ENCODE measurements around the gene MRPS21.
A peak's percentile ranks its signal among the peaks of the same experiment; 100 is the strongest.

MRPS21 gene

GRCh38 chr1:150320667-150320978, 27.0 kb downstream of the MRPS21 start:
- H4K20me1 ChIP-seq: peaks cover 0 to 33% (median 11%) of the 10 kb centered on the region in 11 experiments; a peak in 12 of 22 replicates
- peaks cover 13 to 37% (median 24%) of the 10 kb centered on the region in 10 experiments for H3K4me1 ChIP-seq
- H3K36me3 ChIP-seq: peaks cover 13 to 31% (median 26%) of the 10 kb centered on the region in 11 experiments
- H3K4me2 ChIP-seq: peak overlapping the region; percentile 43 to 93 (median 69); a peak in 21 of 22 replicates
- peaks cover 0 to 5% (median 0%) of the 10 kb centered on the region in 11 experiments; a peak in 1 of 22 replicates for H3K9me3 ChIP-seq (replicated peaks in 1 of 11)
- no peaks in the 10 kb centered on the region for H3K27me3 ChIP-seq
- H3K27ac ChIP-seq: peak overlapping the region; percentile 78 to 94 (median 91)
- H3K9ac ChIP-seq: peak overlapping the region; percentile 88 to 96 (median 92)
- TF ChIP-seq Cebpa-rat (IDR thresholded peaks at IDR 0.05): no peak
- H3K4me3 ChIP-seq: peak overlapping the region; percentile 78 to 95 (median 88)

GRCh38 chr1:150321826-150322166, 28.1 kb downstream of the MRPS21 start:
- Histone ChIP-seq H3K27me3 (no peaks in the 10 kb centered on the region), H3K27ac (peak overlapping the region; percentile 78 to 94 (median 91)), H3K9ac (peak overlapping the region; percentile 88 to 96 (median 92)), H3K9me3 (replicated peaks in 1 of 11) (peaks cover 0 to 5% (median 0%) of the 10 kb centered on the region in 11 experiments; a peak in 1 of 22 replicates), H3K36me3 (peaks cover 25 to 43% (median 38%) of the 10 kb centered on the region in 11 experiments), H3K4me3 (peak overlapping the region; percentile 78 to 95 (median 88)), H3K4me2 (peak overlapping the region; percentile 63 to 94 (median 91)), H4K20me1 (peaks cover 0 to 43% (median 22%) of the 10 kb centered on the region in 11 experiments; a peak in 14 of 22 replicates), H3K4me1 (peaks cover 10 to 25% (median 17%) of the 10 kb centered on the region in 10 experiments)
- TF ChIP-seq Cebpa-rat (IDR thresholded peaks at IDR 0.05): no peak

GRCh38 chr1:150322310-150322709, 28.6 kb downstream of the MRPS21 start:
- Histone ChIP-seq H3K4me2 (peak overlapping the region; percentile 63 to 94 (median 91)), H3K27me3 (no peaks in the 10 kb centered on the region), H4K20me1 (peaks cover 0 to 48% (median 27%) of the 10 kb centered on the region in 11 experiments; a peak in 14 of 22 replicates), H3K4me1 (peaks cover 10 to 25% (median 17%) of the 10 kb centered on the region in 10 experiments), H3K36me3 (peaks cover 30 to 48% (median 43%) of the 10 kb centered on the region in 11 experiments), H3K27ac (peak overlapping the region; percentile 78 to 94 (median 91); a peak in 21 of 22 replicates), H3K4me3 (peak overlapping the region; percentile 78 to 95 (median 88)), H3K9ac (peak overlapping the region; percentile 88 to 96 (median 92)), H3K9me3 (replicated peaks in 1 of 11) (peaks cover 0 to 5% (median 0%) of the 10 kb centered on the region in 11 experiments; a peak in 1 of 22 replicates)
- TF ChIP-seq Cebpa-rat (IDR thresholded peaks at IDR 0.05): peak in 3 of 11 experiments; percentile 22 to 36 (median 25); a peak in 1 of 22 replicates

- Histone ChIP-seq H3K27ac (no peak overlapping the region), H3K27me3 (no peaks in the 10 kb centered on the region), H3K9ac (no peak overlapping the region), H4K20me1 (peaks cover 0 to 69% (median 36%) of the 10 kb centered on the region in 11 experiments; a peak in 15 of 22 replicates), H3K9me3 (replicated peaks in 1 of 11) (no peaks in the 10 kb centered on the region), H3K4me3 (no peak overlapping the region), H3K4me1 (no peaks in the 10 kb centered on the region), H3K4me2 (no peak overlapping the region), H3K36me3 (peaks cover 98 to 100% (median 99%) of the 10 kb centered on the region in 11 experiments)
- no peak for TF ChIP-seq Cebpa-rat (IDR thresholded peaks at IDR 0.05)
These were observed 39.1 kb downstream of the MRPS21 start for GRCh38 chr1:150332651-150333290.

GRCh38 chr1:150346316-150346715, 52.7 kb downstream of the MRPS21 start:
- Histone ChIP-seq H3K9me3 (replicated peaks in 1 of 11) (no peaks in the 10 kb centered on the region), H4K20me1 (peaks cover 0 to 5% (median 0%) of the 10 kb centered on the region in 11 experiments; a peak in 1 of 22 replicates), H3K27ac (no peak overlapping the region), H3K4me2 (no peak overlapping the region), H3K4me1 (no peaks in the 10 kb centered on the region), H3K27me3 (no peaks in the 10 kb centered on the region), H3K4me3 (no peak overlapping the region), H3K9ac (no peak overlapping the region), H3K36me3 (peaks cover 96 to 99% (median 98%) of the 10 kb centered on the region in 11 experiments)
- no peak for TF ChIP-seq Cebpa-rat (IDR thresholded peaks at IDR 0.05)

- H3K4me3 ChIP-seq: no peak overlapping the region
- H3K9me3 ChIP-seq (replicated peaks in 1 of 11): no peaks in the 10 kb centered on the region
- H3K36me3 ChIP-seq: peaks cover 82 to 94% (median 90%) of the 10 kb centered on the region in 11 experiments
- H3K27ac ChIP-seq: no peak overlapping the region
- H4K20me1 ChIP-seq: no peaks in the 10 kb centered on the region
- H3K9ac ChIP-seq: no peak overlapping the region
- H3K4me1 ChIP-seq: no peaks in the 10 kb centered on the region
- no peak for TF ChIP-seq Cebpa-rat (IDR thresholded peaks at IDR 0.05)
- H3K4me2 ChIP-seq: no peak overlapping the region
- no peaks in the 10 kb centered on the region for H3K27me3 ChIP-seq
These were observed 59.2 kb downstream of the MRPS21 start for GRCh38 chr1:150352866-150353265.

All from BLaER1 treated with 17β-estradiol and CSF1 and Interleukin-3, amounts not matched to agents 10 nM and 100 nM (cell line).